CD4-positive, alpha-beta T cell treated with Interleukin-6 for 4 hours (primary cell): ENCODE results near the gene CDYL2.
A peak's percentile ranks its signal among the peaks of the same experiment; 100 is the strongest.

Experiments used
- DNase-seq: peaks from one replicate; pipeline ENCODE4 v3.0.0-alpha.2; 2020; ENCODE audit warnings: mixed read lengths

Gene CDYL2

DNA sequence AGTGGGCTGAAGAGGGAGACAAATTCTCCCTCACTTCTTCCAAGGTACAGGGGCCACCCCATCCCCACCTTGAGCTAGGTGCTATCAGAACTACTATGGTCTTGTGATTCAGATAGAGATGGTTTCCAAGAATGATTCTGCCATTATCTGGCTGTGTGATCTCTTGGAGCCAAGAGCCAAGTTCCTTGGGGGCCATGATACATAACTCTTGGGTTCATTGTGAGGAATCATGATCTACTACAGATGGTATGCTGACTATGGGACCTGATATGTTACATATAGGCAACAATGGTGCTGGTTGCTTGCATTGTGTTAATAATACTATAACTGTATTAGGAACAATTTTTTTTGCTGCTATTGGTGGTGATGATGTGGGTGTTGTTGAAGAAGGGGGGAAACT, 217.9 kb downstream of the CDYL2 start:
- DNase-seq, result no peak

DNA sequence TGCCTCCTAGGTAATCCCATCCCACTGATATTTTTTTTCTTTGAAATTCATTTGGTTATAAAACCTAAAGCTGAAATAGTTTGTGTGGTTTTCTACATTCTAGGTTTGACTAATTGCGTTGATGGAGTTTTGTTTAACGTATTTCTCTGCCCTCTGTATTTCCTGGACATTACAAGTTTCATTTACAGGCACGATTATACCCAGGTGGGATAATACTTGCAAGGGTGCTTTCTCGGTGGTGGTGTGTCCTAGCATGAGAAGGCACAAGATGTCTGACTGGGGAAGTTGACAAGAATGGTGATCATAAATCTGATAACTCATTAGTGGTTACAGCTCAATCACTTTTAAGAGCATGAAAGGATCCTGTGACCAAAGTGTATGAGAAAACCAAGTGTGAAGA, 218.6 kb downstream of the CDYL2 start:
- DNase-seq, result no peak

DNA sequence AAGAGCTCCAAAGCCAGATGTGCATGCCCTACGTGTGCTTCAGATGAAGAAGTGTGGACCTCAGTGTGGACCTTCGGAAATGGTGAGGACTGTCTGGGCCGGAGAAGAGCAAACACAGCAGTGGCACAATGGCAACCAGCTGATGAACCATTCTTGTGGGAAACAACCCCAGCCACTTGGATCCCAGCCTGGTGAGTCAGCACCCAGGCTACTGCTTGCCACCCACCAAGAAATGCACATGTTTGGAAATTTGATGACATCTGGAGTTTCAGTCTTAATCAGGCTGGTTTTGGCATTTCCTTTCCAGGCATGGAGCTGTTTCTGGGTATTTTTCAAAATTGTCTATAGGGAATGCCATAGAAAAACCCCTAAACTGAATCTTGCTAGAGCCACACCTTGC, 220.9 kb downstream of the CDYL2 start:
- no peak for DNase-seq

DNA sequence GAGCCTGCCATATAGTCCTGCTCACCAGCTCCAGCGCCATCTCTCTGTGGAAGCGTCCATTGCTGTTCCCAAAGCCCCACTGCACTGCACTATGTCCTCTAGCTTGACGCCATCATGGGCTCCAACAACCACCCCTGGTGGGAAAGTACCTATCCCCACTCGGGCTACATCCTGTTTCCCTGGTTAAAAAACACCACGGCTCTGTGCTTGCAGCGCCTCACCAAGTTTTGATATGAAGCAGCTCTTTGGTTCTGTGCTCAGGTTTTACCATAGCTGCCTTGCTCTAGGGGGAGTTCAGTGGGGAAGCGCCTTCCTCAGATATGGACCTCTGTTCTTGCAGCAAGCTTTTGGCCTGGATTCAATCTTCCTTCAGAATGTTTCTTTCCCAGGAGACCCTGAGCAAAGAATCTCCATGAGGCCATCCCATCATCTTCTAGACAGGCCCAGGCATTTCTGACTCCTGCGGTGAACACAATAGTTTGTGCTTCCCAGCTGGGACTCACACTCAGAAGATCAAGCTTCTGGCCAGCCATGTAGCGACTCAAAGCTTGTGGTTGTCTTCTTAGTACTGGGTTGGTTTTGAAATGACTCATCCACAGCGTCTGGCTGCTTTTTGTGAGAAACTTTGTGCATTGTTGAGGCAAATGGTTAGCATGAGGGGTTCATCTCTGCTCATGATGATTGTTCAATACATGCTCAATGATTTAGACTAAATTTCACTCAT, 224.1 kb downstream of the CDYL2 start:
- peak; percentile 67 for DNase-seq

DNA sequence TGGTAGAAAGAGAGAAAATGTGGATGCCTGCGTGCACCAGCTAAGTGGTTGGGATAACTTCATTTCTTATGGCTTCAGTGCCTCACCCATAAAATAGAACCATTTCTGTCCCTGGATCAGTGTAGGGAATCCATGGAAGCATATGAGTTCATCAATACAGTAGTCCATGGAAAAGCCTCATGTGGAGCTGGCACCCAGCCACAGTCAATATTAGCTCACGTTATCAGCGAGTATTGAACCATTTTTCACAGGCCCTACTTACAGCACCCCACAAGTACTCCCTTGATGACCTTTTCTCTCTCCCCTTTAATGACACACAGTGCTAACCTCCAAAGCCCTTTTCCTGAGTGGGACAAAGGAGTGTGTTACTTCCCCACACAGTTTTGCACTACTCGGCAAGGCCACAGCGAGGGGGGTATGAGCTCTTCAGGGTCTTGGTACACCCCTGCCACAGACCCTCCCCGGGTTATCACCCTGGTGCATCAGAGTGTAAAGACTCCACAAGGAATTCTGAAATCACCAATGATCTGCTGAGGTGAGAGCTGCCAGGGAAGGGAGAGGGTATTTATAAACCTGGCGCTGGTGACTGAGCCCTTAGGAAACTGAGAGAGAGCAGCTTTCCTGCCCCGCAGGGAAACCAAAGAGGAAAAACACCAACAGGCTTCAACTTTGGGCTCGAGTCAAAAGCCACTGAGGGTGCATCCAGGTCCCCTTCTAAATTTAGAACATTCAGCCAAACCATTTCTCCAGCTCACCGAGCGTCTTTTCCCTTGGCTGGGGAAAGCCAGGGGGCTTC, 226.7 kb downstream of the CDYL2 start:
- DNase-seq, result no peak

DNA sequence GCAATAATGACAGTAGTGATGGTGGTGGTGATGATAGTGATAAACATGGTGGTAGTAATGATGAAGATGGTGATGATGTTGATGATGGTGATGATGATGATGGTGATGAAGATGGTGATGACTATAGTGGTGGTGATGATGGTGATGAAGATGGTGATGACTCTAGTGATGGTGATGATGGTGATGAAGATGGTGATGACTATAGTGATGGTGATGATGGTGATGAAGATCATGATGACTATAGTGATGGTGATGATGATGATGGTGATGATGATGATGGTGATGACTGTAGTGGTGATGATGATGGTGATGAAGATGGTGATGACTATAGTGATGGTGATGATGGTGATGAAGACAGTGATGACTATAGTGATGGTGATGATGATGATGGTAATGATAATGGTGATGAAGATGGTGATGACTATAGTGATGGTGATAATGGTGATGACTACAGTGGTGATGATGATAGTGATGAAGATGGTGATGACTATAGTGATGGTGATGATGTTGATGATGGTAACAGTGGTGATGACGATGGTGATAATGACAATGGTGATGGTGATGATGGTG, 228.0 kb downstream of the CDYL2 start:
- no peak for DNase-seq

DNA sequence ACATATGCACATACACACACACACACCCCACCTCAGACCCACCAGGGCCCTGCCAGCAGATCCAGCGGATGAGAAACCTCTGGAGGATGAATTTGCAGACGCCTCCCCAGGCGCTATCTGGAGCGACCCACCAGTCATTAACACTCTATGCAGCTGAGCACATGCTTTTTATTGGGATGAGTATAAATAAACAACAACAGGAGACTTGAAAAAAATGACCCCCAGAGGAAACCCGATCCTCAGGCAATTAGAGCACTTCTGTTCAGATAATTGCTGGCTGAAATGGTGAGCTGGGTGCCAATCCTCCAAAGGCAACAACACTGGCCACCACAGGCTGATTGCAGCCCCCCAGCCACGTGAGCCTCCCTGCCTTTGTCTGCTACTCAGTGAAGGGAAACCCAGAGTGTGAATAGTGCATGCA, 230.7 kb downstream of the CDYL2 start:
- DNase-seq, result no peak

DNA sequence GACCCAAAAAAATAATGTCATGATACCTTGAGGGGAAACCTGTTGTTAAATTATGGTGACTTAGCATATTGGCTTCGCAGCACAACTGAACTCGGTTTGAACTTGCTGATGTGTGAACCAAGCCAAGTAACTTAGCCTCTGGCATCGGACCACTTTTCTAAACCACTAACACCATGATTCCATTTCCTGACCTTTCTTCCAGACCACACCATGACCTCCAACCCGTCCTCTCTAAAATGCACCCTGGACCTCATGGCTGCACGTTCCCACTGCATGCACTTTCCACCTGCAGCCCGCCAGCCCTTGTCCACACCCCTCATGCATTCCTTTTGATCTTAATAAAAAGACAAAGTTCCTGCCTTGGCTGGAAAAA, 234.3 kb downstream of the CDYL2 start:
- no peak for DNase-seq

DNA sequence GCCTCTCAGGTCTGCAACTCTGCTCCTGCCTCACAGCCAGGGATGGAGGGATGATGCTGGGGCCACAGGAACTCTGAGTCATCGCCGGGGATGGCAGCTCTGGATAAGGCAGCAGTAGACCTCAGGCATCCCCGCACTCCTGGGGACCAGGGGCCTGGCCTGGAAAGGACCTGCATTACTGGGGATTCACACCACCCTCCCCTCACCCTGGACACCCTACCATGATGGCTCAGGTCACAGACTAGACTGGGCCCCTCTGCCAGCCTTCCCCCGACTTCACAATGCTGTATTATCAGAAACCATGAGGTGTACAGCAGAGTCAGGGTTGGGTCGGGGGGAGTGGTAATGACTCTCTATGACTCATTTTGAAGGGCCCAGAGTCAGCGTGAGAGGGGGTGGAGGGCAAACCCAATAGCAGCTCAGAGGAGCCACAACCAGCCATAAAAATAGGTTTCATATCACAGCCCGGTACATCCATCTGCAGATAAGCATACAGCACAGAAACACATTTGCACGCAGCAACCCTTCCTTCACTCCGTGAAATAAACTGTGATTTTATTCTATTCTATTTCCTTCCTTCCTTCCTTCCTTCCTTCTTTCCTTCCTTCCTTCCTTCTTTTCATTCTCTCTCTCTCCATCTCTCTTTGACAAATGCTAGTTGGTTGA, 234.8 kb downstream of the CDYL2 start:
- DNase-seq, result peak; percentile 72

DNA sequence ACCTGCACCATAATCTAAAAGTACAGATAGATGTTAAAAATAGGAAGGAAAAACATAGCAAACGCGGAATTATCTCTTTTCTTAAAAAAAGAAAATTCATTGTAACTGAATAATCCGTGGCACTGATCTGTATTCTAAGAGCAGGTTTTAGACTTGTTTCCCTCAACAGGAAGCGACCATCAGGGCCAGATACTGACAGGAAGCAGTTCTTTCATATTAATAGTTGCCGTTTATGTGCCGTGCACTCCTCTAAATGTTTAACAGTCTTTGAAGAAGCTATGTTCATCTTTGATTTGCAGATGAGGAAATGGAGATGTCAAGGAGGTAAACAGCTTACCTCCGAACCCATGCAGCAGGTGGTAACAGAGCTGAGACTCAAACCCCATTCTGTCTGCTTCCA, 240.0 kb downstream of the CDYL2 start:
- peak; percentile 30 for DNase-seq

DNA sequence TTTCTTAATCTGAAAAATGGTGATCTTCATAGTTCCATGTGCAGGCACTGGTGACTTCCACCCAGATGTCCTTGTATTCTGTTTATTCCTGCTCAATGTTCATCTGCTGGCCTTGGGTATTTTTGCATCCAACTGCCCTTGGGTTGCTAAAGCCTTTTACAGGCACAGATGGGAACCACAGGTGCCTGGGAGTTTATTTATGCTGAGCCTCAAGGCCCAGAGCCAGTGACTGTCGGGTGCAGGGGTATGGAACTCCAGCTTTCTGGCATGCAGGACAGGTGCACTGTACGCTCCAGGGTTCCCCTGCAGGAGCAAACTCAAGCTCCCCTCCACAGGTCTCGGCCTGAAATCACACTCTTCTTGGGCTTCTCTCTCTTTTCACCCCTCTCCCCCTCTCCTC, 241.3 kb downstream of the CDYL2 start:
- no peak for DNase-seq

DNA sequence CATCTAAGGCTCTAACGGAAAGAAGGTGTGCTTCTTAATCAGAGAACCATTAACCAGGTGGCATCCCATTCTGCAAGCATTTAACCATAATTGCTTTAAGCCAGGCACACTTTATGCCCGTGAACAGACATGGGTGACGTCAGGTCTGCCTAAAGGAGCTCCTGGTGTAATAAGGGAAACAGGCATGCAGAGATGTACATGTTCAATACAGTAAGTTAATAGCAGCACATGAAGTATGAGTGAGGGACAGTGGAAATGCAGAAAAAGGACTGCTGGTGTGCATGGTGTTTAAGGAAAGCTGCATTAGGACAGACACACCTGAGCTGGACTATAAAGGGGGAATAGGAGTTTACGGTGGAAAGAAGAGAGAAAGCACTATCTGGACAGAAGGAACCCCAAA, 245.0 kb downstream of the CDYL2 start:
- no peak for DNase-seq

DNA sequence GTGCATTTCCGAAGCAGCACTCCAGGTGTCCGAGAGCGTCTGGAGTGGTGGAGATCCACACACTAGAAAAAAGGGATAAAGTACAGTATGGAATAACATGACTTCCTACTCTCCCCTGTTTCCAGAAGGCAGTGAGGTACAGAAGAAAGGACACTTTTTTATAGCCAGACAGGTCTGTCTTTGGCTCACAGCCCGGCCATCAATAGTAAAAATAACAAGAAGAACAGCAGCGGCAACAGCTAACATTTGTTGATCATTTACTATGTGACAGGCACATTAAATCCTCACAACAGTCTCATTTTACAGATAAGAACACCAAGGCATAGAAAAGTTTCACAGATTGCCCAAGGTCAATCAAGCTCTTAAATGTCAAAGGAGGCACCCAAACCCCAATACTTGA, 247.4 kb downstream of the CDYL2 start:
- DNase-seq, result no peak

DNA sequence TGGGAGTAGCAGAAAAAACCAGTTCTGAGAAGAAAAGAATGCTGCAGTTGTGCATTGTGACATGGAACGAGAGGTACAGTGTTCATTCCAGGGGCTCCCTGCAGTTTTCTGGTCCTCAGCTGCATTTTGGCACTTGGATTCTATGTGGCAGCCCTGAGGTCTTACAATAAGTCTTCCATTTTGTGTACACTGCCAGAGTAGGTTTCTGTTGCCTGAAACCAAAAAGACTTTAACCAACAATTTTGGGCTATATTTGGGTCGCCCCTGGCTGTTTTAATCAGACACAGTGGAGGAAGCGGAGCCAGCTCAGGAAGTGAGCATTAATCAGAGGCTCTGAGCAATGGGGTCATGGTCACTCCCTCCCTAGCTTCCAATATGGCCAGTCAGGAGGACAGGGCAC, 247.9 kb downstream of the CDYL2 start:
- DNase-seq, result no peak

DNA sequence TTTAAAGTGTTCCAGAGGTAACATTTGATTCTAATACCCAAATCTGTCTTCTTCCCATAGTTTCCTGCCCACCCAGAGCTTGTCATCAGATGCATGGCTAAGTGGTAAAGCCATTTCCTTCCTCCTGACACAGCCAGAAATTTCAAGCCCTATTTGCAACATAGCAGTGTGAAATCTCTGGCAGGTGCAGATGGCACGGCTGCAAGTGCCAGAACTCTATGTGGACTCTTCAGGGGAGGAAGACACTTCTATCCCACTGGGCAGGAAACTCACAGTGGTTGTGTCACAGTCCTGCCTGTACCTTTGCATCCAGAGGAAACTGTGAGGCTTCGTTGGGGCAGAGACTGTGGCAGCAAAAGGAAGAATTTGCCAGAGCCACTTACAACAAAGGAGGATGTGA, 250.4 kb downstream of the CDYL2 start:
- no peak for DNase-seq

DNA sequence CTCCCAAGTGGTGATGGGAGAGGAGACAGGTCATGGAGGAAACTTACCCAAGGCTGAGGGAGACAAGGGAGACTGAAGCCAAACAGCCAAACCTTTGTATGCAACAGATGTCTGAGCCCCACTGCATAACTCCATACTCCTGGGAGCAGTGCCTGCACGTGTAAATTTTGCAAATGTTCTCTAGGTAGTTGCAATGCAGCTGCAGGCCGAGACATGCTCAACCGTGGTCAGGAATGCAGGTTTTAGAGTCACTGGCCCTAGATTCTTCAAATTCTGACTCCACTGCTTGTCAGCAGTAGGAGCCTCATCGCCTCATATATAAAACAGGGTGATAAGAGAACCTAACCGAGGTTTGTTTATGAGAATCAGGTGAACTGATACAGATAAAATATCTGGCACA, 252.1 kb downstream of the CDYL2 start:
- no peak for DNase-seq
